H54 (cell line): Measurements from ENCODE around the gene PSMD1.
A peak's percentile ranks its signal among the peaks of the same experiment; 100 is the strongest.

Source experiments
- DNase-seq: peaks from one replicate; pipeline ENCODE4 v3.0.0; 2011; ENCODE audit warnings: low spot score, mixed read lengths; ENCODE audit not compliant: insufficient read length
- FAIRE-seq: peaks from 3 replicates; lab custom pipeline; 2011; peaks lifted over from hg19 to GRCh38; lab: Jason Lieb, UNC
- POLR2A ChIP-seq: IDR thresholded peaks from 2 replicates; pipeline ENCODE4 v1.6.1; 2011; ENCODE audit warnings: low read depth, mild to moderate bottlenecking, low read length

The PSMD1 gene

GRCh38 chr2:231204146-231204545, 147.5 kb downstream of the PSMD1 start:
- FAIRE-seq = no peak

GRCh38 chr2:231204581-231204980, 147.9 kb downstream of the PSMD1 start:
- DNase-seq = no peak
- no peak for TF ChIP-seq POLR2A
- no peak for FAIRE-seq

More at GRCh38 chr2:231204146-231204545, 147.5 kb downstream of the PSMD1 start:
- TF ChIP-seq POLR2A = no peak
- no peak for DNase-seq

DNA sequence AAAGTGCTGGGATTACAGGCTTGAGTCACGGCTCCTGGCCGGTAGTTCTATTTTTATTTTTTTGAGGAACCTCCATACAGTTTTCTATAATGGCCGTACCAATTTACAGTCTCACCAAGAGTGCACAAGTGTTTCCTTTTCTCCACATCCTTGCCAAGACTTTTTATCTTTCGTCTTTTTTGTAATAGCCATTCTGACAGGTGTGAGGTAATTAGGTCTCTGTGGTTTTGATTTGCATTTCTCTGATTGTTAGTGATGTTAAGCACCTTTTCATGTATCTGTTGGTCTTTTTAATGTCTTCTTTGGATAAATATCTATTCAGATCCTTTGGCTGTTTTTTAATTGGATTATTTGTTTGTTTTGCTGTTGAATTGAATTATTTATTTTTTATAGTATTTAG, 151.1 kb downstream of the PSMD1 start:
- no peak for FAIRE-seq
- no peak for TF ChIP-seq POLR2A
- no peak for DNase-seq

DNA sequence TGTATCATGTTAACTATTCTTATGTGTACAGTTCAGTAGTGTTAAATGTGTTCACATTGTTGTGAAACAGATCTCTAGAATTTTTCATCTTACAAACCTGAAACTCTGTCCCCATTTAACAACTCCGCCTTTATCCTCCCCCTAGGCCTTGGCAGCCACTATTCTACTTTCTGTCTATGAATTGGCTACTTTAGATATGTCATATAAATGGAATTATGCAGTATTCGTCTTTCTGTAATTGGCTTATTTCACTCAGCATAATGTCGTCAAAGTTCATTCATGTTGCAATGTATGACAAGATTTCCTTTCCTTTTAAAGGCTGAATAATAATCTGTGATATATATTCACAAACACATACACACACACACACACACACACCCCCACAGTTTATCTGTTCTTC, 154.1 kb downstream of the PSMD1 start:
- DNase-seq (no peak), FAIRE-seq (no peak)
- TF ChIP-seq POLR2A = no peak

DNA sequence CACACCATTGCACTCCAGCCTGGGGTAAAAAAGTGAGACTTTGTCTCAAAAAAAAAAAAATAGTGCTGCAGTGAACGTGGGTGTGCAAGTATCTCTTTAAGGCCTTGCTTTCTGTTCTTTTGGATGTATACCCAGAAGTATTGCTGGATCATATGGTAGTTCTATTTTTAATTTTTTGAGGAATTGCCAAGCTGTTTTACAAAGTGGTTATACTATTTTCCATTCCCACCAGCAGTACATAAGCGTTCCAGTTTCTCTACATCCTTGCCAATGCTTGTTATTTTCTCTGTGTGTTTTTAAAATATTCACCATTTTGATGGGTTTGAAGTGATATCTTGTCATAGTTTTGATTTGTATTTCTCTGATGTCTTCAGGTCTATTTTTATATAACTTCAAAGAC, 154.8 kb downstream of the PSMD1 start:
- FAIRE-seq (no peak), DNase-seq (no peak)
- TF ChIP-seq POLR2A = no peak

DNA sequence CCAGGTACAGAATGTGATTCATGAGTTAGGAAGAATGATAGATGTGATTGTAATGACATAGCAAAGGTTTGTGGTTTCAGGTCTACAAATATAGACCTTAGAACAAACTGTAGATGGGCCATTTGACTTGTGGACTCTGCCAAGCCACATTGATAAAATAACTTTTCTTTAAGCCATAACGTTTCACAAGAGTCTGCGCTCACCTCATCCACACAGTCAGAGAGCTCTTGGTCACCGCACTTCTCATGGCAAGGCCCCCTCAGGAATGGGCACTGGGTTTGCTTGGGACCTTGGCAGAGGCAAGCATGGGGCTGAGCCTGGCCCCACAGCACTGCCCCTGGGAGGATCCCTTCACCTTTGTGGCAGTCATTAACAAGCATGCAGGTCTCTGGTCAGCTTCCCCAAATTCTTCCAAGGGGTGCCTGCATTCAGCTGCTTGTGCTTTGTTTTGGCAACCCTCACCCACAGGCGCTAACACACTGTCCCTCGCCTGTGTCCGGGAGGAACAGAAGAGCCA, 155.7 kb downstream of the PSMD1 start:
- FAIRE-seq (peak; percentile 87), DNase-seq (no peak)

DNA sequence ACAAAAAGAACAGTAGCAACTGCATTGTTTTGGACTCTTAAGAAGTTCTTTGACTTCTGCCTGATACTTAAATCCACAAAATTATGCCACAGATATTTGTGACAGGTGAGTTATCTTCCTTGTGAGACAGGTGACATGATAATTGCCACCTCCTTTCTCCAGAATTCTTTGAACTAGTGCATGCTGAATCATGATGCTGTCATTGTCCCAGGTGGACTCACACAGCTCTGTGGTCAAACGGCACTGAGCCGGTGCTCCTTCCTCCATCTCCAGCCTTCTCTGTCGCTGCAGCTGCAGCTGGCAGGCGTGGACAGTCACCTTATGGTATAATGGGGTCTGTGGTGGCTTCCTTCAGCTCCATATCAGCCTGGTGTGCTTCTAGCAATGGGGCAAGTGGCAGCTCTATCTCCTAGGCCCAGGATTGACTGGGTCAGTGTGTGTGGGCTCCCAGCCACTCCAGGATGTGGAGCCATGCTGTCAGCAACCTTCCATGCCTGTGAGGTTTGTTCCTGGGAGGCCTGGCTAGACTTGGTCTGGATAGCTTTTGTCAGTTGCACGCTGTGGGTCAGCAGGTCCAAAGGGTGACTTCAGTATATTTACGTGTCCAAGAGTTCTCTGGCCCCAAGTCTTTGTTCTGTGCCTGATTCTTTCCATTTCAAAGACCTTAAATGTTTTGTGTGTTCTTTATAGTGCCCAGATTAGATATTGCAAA, 157.4 kb downstream of the PSMD1 start:
- DNase-seq (no peak), FAIRE-seq (no peak)
- no peak for TF ChIP-seq POLR2A

More for the DNA sequence above, 155.7 kb downstream of the PSMD1 start:
- TF ChIP-seq POLR2A = no peak

GRCh38 chr2:231218366-231218765, 161.7 kb downstream of the PSMD1 start:
- no peak for DNase-seq
- no peak for FAIRE-seq
- no peak for TF ChIP-seq POLR2A

GRCh38 chr2:231219289-231219688, 162.6 kb downstream of the PSMD1 start:
- no peak for TF ChIP-seq POLR2A
- FAIRE-seq (no peak), DNase-seq (no peak)

DNA sequence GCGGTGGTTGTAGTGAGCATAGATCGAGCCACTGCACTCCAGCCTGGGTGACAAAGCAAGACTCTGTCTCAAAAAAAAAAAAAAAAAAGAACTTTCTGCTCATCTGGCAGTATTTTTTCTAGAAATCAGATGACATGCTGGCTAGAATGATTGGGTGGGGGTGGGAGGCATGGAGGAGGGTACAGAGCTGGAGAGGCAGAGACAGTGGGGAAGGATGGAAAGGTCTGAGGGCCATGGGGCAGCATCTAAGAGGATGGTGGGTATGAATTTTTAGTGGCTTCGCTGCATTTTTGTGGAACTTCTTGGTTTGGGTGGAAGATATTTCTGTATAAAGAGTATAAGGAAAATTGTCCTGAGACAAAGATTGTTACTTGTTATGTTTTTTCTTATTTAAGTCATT, 165.1 kb downstream of the PSMD1 start:
- FAIRE-seq = no peak
- TF ChIP-seq POLR2A = no peak

More for the DNA sequence above, 165.1 kb downstream of the PSMD1 start:
- no peak for DNase-seq
